Naive thymus-derived CD8-positive, alpha-beta T cell (primary cell): ENCODE results near the gene SLX1B. TPM values are rescaled to one million over a fixed set of nuclear protein-coding genes. Genes with fewer than 3 reads are reported as not detected.
A peak's percentile ranks its signal among the peaks of the same experiment; 100 is the strongest.
"Not testable (repeated sequence)": the region's sequence is repeated elsewhere in the genome, so short reads cannot be mapped to it uniquely, and the experiment has no call there.

Experiments
- ATAC-seq, 2 donors: fragments of 150-1000 bp; cut with Tn5 transposase in 1 of 2; sonication (Bioruptor Pico), chemical (Tn5 transposase) in 1 of 2; 1 replicate in 1 of 2; 2 replicates in 1 of 2; pipeline ENCODE4 v1.10.0; 2021; ENCODE audit warnings: mild to moderate bottlenecking in 2 of 2, moderate library complexity in 2 of 2
- POLR2A ChIA-PET: fragments of 350-600 bp; sonication (Branson Sonifier 250); formaldehyde crosslinking; loops from one replicate; lab custom pipeline; 2021; ENCODE audit warnings: antibody characterized with exemption; lab: Charles Lee
- DNase-seq, 10 donors: peaks; one replicate each; pipeline versions ENCODE4 v3.0.0 to v3.0.0-alpha.2; 2020 to 2022
- H3K27ac Mint-ChIP-seq, 10 donors: one replicate each; pipeline ENCODE4 v1.8.0; 2020 to 2022; ENCODE audit warnings: mild to moderate bottlenecking in 10 of 10, mixed read lengths in 10 of 10, moderate library complexity in 4 of 10, inconsistent platforms in 1 of 10
- H3K27me3 Mint-ChIP-seq, 5 donors: one replicate each; pipeline ENCODE4 v1.8.0; 2021 to 2022; ENCODE audit warnings: mixed read lengths in 5 of 5
- H3K36me3 Mint-ChIP-seq, 3 donors: one replicate each; pipeline ENCODE4 v1.8.0; 2020 to 2022; ENCODE audit warnings: mixed read lengths in 3 of 3, mild to moderate bottlenecking in 2 of 3, inconsistent platforms in 1 of 3
- H3K4me1 Mint-ChIP-seq, 4 donors: one replicate each; pipeline ENCODE4 v1.8.0; 2021 to 2022; ENCODE audit warnings: mixed read lengths in 4 of 4
- H3K4me3 Mint-ChIP-seq, 10 donors: one replicate each; pipeline ENCODE4 v1.8.0; 2020 to 2022; ENCODE audit warnings: mild to moderate bottlenecking in 10 of 10, mixed read lengths in 10 of 10, moderate library complexity in 6 of 10, inconsistent platforms in 1 of 10
- H3K9me3 Mint-ChIP-seq, 9 donors: one replicate each; pipeline ENCODE4 v1.8.0; 2020 to 2022; ENCODE audit warnings: mixed read lengths in 9 of 9, mild to moderate bottlenecking in 3 of 9, inconsistent platforms in 1 of 9, moderate library complexity in 1 of 9
- polyA plus RNA-seq, 3 donors: library from polyadenylated mRNA; unstranded; fragments of 300-500 nt; fragmentation: Illumina TruSeq; gene quantifications; one replicate each; pipeline ENCODE4 v1.2.3, GENCODE V29; 2021
- total RNA-seq, 8 experiments: library from RNA in 2 of 8; stranded (reverse) in 2 of 8; gene quantifications; one replicate each; pipeline ENCODE4 v1.2.3 and lab custom pipeline; 2021 to 2026

Gene SLX1B
- 10 to 100 TPM; 36.1 to 47.8 TPM for total RNA-seq
- 1 to 10 TPM; 3.6 to 9.4 (median 7.8) TPM for polyA plus RNA-seq
- total RNA-seq (lab: John Stamatoyannopoulos, UW) = 0 to 0.14 (median 0.03) reads per million in 6 experiments

DNA sequence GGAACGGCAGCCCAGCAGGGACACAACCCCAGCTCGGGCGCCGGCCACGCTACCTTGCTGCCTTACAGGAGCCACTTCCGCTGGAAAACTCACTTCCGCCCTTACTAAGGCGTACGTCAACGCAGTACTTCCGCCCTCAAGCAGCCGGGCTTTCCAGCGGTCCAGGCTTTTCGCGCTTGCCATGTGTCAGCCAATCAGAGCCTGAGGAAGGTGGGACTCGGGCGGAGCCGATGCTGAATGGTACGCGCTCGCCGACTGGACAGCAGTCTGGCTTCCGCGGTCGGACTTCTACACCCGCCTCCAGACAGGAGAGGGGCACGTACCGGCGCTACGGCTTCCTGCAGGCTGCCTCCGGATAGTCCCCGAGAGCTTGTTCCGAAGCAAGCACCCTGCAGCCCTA lies at the start of gene SLX1B, which contains the start of gene BOLA2:
Gene SLX1B, plus strand, starts transcription at position 265 of the 400 bp plus-strand sequence.
Gene BOLA2, minus strand, starts transcription at position 83 of the 400 bp plus-strand sequence. CDS start 98 bp downstream, outside the sequence.
- H3K4me3 Mint-ChIP-seq, H3K36me3 Mint-ChIP-seq, H3K27me3 Mint-ChIP-seq, POLR2A ChIA-PET, DNase-seq, H3K4me1 Mint-ChIP-seq, H3K9me3 Mint-ChIP-seq, H3K27ac Mint-ChIP-seq: not testable (repeated sequence)
- peak; percentile 86 to 90 for ATAC-seq

DNA sequence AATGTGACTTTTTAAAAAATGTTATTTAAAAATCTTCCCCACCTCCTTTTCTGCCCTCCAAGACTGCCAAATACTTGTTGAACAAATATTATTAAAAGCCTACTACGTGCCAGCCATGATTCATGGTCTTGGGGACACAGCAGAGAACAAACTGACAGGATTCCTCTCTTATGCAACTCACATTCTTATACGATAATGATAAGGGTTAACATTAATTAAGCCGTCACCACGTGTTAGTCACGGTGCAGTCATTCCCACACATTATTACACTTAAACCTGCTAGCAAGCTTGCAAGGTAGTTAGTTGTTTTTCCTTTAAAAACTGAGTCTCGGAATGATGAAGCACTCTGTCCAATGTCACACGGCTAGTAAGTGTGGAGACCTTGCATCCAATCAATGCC lies 49.1 kb upstream of the SLX1B start:
- H3K4me1 Mint-ChIP-seq, H3K4me3 Mint-ChIP-seq, H3K9me3 Mint-ChIP-seq, POLR2A ChIA-PET, DNase-seq, H3K27me3 Mint-ChIP-seq, ATAC-seq, H3K36me3 Mint-ChIP-seq, H3K27ac Mint-ChIP-seq: not testable (repeated sequence)

DNA sequence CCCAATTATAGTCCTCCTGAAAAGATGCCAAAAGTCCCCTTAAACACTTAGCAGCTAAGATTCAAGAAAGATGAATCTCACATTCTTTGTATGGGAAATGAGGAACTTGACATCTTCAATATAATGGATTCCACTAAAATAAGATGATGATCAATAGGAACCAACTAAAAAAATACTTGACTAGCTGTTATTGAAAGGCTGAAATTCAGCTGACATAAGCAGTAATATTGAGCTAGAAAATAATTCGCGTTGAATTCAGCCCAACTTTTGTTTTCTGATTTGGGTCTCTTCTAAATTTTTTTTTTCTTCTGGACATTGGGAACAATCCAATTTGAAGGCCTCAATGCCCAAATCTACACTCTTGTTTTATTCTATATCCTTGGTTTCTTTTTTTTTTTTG lies 30.7 kb upstream of the SLX1B start:
- H3K9me3 Mint-ChIP-seq, H3K27me3 Mint-ChIP-seq, ATAC-seq, H3K27ac Mint-ChIP-seq, DNase-seq, POLR2A ChIA-PET, H3K4me3 Mint-ChIP-seq, H3K4me1 Mint-ChIP-seq: not testable (repeated sequence)
- peaks cover 0 to 32% (median 5%) of the 10 kb centered on the region in 3 donors for H3K36me3 Mint-ChIP-seq

GRCh38 chr16:29425390-29425789 lies 28.9 kb upstream of the SLX1B start:
- H3K36me3 Mint-ChIP-seq = peaks cover 0 to 42% (median 5%) of the 10 kb centered on the region in 3 donors
- POLR2A ChIA-PET, H3K9me3 Mint-ChIP-seq, ATAC-seq, H3K4me1 Mint-ChIP-seq, H3K27ac Mint-ChIP-seq, H3K27me3 Mint-ChIP-seq, H3K4me3 Mint-ChIP-seq, DNase-seq: not testable (repeated sequence)

GRCh38 chr16:29453754-29454153 lies 579 bp upstream of the SLX1B start:
- POLR2A ChIA-PET, H3K4me1 Mint-ChIP-seq, H3K4me3 Mint-ChIP-seq, H3K36me3 Mint-ChIP-seq, H3K27me3 Mint-ChIP-seq, DNase-seq, H3K27ac Mint-ChIP-seq, H3K9me3 Mint-ChIP-seq: not testable (repeated sequence)
- peak; percentile 29 to 30 for ATAC-seq

- H3K9me3 Mint-ChIP-seq, H3K36me3 Mint-ChIP-seq, H3K27me3 Mint-ChIP-seq, H3K4me1 Mint-ChIP-seq, POLR2A ChIA-PET, H3K27ac Mint-ChIP-seq, H3K4me3 Mint-ChIP-seq, DNase-seq: not testable (repeated sequence)
- peak; percentile 69 to 74 for ATAC-seq
These were observed 495 bp downstream of the SLX1B start for GRCh38 chr16:29454828-29455227.

DNA sequence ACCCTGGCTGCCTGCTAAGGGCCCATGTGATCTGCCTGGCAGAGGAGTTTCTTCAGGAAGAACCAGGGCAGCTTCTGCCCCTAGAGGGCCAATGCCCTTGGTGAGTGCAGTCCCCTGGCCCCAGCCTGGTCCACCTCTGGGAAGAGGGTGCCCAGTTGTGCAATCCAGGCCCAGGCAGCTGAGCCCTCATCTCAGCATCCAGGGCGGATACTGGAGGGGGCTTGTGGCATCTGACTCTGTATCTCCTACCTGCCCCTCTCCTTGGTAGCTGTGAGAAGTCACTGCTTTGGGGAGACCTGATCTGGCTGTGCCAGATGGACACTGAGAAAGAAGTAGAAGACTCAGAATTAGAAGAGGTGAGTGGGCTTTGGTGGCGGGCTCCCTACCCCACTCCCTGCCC lies 3.3 kb downstream of the SLX1B start:
- H3K4me1 Mint-ChIP-seq, POLR2A ChIA-PET, H3K27me3 Mint-ChIP-seq, H3K36me3 Mint-ChIP-seq, H3K4me3 Mint-ChIP-seq, ATAC-seq, H3K9me3 Mint-ChIP-seq, H3K27ac Mint-ChIP-seq: not testable (repeated sequence)
- DNase-seq = peak in 1 of 10 donors; percentile 26

GRCh38 chr16:29459706-29460646 lies 5.6 kb downstream of the SLX1B start, which contains the start of gene SULT1A4:
SULT1A4 (plus strand) TSS chr16:29459913; CDS start chr16:29461386, 1,473 bp downstream.
- H3K9me3 Mint-ChIP-seq, H3K4me1 Mint-ChIP-seq, DNase-seq, ATAC-seq, H3K27me3 Mint-ChIP-seq, POLR2A ChIA-PET, H3K27ac Mint-ChIP-seq, H3K36me3 Mint-ChIP-seq, H3K4me3 Mint-ChIP-seq: not testable (repeated sequence)

DNA sequence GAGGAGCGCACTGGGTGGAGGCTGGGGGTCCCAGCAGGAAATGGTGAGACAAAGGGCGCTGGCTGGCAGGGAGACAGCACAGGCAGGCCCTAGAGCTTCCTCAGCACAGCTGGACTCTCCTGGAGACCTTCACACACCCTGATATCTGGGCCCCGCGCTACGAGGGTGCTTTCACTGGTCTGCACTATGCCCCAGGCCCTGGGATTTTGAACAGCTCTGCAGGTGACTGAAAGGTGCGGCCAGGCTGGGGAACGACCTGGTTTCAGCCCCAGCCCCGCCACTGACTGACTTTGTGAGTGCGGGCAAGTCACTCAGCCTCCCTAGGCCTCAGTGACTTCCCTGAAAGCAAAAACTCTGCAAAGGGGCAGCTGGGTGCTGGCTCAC lies 6.3 kb downstream of the SLX1B start:
- H3K27me3 Mint-ChIP-seq = not testable (repeated sequence)

GRCh38 chr16:29465985-29466824 lies 11.9 kb downstream of the SLX1B start:
- ATAC-seq = peak; percentile 77
- DNase-seq, POLR2A ChIA-PET, H3K4me3 Mint-ChIP-seq, H3K27me3 Mint-ChIP-seq, H3K4me1 Mint-ChIP-seq, H3K27ac Mint-ChIP-seq, H3K36me3 Mint-ChIP-seq, H3K9me3 Mint-ChIP-seq: not testable (repeated sequence)

More for the DNA sequence above, 6.3 kb downstream of the SLX1B start:
- H3K4me1 Mint-ChIP-seq, H3K36me3 Mint-ChIP-seq, H3K4me3 Mint-ChIP-seq, H3K9me3 Mint-ChIP-seq, DNase-seq, POLR2A ChIA-PET, H3K27ac Mint-ChIP-seq, ATAC-seq: not testable (repeated sequence)

- H3K36me3 Mint-ChIP-seq, H3K4me3 Mint-ChIP-seq, POLR2A ChIA-PET, H3K9me3 Mint-ChIP-seq, H3K27me3 Mint-ChIP-seq, H3K27ac Mint-ChIP-seq, H3K4me1 Mint-ChIP-seq, DNase-seq: not testable (repeated sequence)
- ATAC-seq = peak; percentile 61 to 71
These were observed 12.6 kb downstream of the SLX1B start for GRCh38 chr16:29466904-29467303.

DNA sequence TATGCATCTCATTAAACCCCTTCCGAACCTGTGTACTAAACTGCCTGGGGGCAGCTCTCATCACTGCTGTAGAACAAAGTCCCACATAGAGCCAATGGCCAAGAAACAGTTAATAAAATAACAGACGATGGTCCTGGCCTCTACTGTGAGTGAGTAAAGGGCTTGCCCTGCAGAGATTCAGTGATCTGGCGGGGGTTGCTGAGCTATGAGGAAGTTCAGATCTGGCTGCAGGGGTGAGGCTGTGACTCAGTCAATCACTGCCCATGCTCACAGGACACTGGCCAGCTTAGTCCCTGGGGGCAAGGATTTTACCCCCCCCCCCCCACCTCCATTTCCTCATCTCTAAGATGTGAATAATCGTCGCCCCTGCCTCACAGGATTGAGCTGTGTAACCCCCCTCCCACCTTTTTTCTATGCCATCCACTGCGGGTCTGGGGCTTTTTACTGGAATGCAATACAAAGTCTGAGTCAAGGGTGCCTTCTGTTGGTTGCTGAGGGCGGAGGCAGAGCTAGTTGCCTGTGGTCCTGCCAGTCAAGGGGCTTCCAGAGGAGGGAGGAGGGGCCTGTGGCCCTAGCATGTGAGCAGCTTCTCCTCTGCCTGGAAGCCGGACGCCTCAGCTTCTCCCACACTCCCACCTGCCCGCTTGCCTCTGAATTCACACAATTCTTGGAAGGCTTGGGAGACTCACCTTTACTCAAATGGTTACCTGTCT lies 13.5 kb downstream of the SLX1B start:
- POLR2A ChIA-PET, DNase-seq: not testable (repeated sequence)

More for the DNA sequence above, 13.5 kb downstream of the SLX1B start:
- not testable (repeated sequence) for ATAC-seq, H3K9me3 Mint-ChIP-seq, H3K27me3 Mint-ChIP-seq, H3K36me3 Mint-ChIP-seq, H3K4me3 Mint-ChIP-seq, H3K27ac Mint-ChIP-seq, H3K4me1 Mint-ChIP-seq
